Esophagus muscularis mucosa (tissue), 4 donors: ENCODE results near the gene ZBTB33. TPM values are rescaled to one million over a fixed set of nuclear protein-coding genes. Genes with fewer than 3 reads are reported as not detected.
A peak's percentile ranks its signal among the peaks of the same experiment; 100 is the strongest.

Experiments used
- DNase-seq: peaks from one replicate; pipeline ENCODE4 v3.0.0-alpha.2; 2017; ENCODE audit errors: extremely low spot score
- H3K27ac ChIP-seq, 4 donors: fragments of 200-600 bp; sonication (generic); replicated peaks in 1 of 4; 1 replicate in 3 of 4; 2 replicates in 1 of 4; pipeline ENCODE4 v1.5.1; 2016 to 2019; ENCODE audit warnings: mild to moderate bottlenecking in 1 of 4
- H3K27me3 ChIP-seq, 4 donors: fragments of 200-600 bp; sonication (generic); one replicate each; pipeline versions ENCODE4 v1.5.1 to v1.6.0; 2016 to 2019
- H3K36me3 ChIP-seq, 4 donors: fragments of 200-600 bp; sonication (generic); one replicate each; pipeline ENCODE4 v1.5.1; 2016 to 2019
- H3K4me1 ChIP-seq, 4 donors: fragments of 200-600 bp; sonication (generic); one replicate each; pipeline ENCODE4 v1.5.1; 2016 to 2019
- H3K4me3 ChIP-seq, 4 donors: fragments of 200-600 bp; sonication (generic); 1 replicate in 2 of 4; 2 replicates in 2 of 4; pipeline ENCODE4 v1.5.1; 2016 to 2019; ENCODE audit warnings: mild to moderate bottlenecking in 4 of 4, moderate library complexity in 1 of 4
- H3K9me3 ChIP-seq, 4 donors: fragments of 200-600 bp; sonication (generic); 1 replicate in 3 of 4; 2 replicates in 1 of 4; pipeline ENCODE4 v1.5.1; 2016 to 2019
- EP300 ChIP-seq: sonication (generic); formaldehyde crosslinking; IDR thresholded peaks from one replicate; pipeline ENCODE4 v1.6.1; 2017; ENCODE audit warnings: antibody characterized with exemption
- POLR2A ChIP-seq: fragments of 450-650 bp; IDR thresholded peaks from one replicate; pipeline ENCODE4 v1.6.1; 2017; ENCODE audit warnings: antibody characterized with exemption, moderate library complexity, mild to moderate bottlenecking, low read depth
- POLR2AphosphoS5 ChIP-seq, 2 donors: sonication (generic); formaldehyde crosslinking; IDR thresholded peaks; one replicate each; pipeline ENCODE4 v1.6.1; 2017; ENCODE audit warnings: antibody characterized with exemption in 2 of 2
- WGBS: methylation state at CpG from one replicate; pipeline ENCODE4 v1.1.5; 2018; 5-methylcytosine and 5-hydroxymethylcytosine counted together
- intact Hi-C: fragments of 100-400 bp; cut with DNase I; formaldehyde crosslinking; loops from one replicate; pipeline ENCODE4 v1.15.1; 2023
- total RNA-seq, 4 donors: library from RNA; depleted of rRNA; stranded (reverse); fragments of >200 nt; gene quantifications; one replicate each; pipeline versions ENCODE4 v1.1.0 to v1.2.1, GENCODE V29; 2016
- TF ChIP-seq, protein P1 (sequence below), 3 experiments: fragments of 200-600 bp in 2 of 3; fragments of 450-650 bp in 1 of 3; sonication (generic) in 2 of 3; IDR thresholded peaks; one replicate each; pipeline ENCODE4 v1.5.1; 2017 to 2019; ENCODE audit warnings: antibody characterized with exemption in 3 of 3, mild to moderate bottlenecking in 2 of 3, moderate library complexity in 1 of 3

Gene ZBTB33
- total RNA-seq, 4 donors from 2014 or later = 7.9 to 9.1 (median 8.1) TPM

DNA sequence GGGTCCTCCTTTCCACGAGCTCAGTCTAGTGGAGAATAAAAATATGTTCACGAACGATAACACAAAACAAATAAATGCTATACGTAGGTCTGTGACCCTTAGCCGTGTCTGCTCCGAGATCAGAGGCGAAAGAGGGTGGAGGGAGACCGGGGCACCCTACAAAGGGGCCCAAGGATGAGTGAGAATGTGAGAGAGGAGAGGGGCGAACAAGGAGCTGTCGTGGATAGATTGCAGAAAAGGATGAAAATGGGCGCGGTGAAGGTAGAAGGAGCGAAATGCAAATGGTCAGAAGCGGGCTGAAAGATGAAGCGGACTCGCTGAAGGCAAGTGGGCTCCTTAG lies 6.2 kb upstream of the ZBTB33 start:
- Histone ChIP-seq H3K4me1 (peaks cover 0 to 14% (median 12%) of the 10 kb centered on the region in 4 donors), H3K27ac (peak overlapping the region; percentile 78 to 90 (median 86)), H3K9me3 (no peaks in the 10 kb centered on the region), H3K4me3 (peak overlapping the region; percentile 63 to 70 (median 65)), H3K27me3 (no peaks in the 10 kb centered on the region), H3K36me3 (no peaks in the 10 kb centered on the region)
- intact Hi-C loops = loop anchor here (5.0 to 10.0 kb wide), 2 partner anchors 223 to 300 kb away; partner anchors contain the start of genes LAMP2 and NKAP
- WGBS = 27% methylated on average over 16 of the region's 16 CpGs
- TF ChIP-seq, protein P1, sequence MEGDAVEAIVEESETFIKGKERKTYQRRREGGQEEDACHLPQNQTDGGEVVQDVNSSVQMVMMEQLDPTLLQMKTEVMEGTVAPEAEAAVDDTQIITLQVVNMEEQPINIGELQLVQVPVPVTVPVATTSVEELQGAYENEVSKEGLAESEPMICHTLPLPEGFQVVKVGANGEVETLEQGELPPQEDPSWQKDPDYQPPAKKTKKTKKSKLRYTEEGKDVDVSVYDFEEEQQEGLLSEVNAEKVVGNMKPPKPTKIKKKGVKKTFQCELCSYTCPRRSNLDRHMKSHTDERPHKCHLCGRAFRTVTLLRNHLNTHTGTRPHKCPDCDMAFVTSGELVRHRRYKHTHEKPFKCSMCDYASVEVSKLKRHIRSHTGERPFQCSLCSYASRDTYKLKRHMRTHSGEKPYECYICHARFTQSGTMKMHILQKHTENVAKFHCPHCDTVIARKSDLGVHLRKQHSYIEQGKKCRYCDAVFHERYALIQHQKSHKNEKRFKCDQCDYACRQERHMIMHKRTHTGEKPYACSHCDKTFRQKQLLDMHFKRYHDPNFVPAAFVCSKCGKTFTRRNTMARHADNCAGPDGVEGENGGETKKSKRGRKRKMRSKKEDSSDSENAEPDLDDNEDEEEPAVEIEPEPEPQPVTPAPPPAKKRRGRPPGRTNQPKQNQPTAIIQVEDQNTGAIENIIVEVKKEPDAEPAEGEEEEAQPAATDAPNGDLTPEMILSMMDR (IDR thresholded peaks at IDR 0.05) = no peak
- TF ChIP-seq EP300 = no peak
- no peak for TF ChIP-seq POLR2AphosphoS5 (IDR thresholded peaks at IDR 0.05)
- no peak for TF ChIP-seq POLR2A
- DNase-seq = no peak

DNA sequence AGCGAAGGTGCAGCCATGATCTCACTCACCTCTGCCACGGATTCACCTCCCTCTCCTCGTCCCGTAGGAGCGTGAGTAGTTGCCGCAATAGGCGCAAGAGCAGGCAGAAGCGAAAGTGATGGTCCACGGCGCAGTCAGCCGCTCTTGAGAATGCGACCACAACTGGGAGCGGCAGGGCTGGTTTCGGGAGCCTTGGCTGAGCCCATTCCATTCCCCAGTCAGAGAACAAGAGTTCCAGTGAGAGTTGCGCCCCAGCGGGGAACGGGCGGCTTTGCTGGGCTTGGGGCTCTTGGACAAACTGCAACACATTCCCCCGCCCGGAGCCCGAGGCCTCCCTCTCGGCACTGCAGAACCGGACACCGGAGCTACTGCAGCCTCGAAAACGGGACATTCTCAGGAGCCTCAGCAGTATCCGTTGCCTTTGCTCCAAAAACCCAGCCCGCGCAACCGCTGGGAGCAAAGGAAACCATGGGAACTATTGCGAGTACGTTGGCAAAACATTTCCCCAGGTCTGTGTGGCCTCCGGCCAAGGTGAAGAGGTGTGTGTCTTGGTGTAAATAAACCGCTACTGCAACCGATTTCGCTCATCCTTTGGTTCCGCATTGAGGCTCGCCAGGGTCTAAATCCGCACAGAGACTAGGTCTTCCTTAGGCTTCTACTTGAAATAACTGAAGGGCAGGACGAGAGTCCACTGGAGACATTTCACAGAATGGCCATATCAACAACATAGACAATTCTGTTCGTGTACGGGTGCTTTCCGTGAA lies 5.7 kb upstream of the ZBTB33 start:
- intact Hi-C loops = loop anchor here (5.0 to 10.0 kb wide), 2 partner anchors 222 to 300 kb away; partner anchors contain the start of genes LAMP2 and NKAP
- TF ChIP-seq POLR2A (no peak), POLR2AphosphoS5 (IDR thresholded peaks at IDR 0.05) (peak; percentile 72 to 74), EP300 (no peak)
- TF ChIP-seq, protein P1 (IDR thresholded peaks at IDR 0.05) = no peak
- DNase-seq = no peak
- Histone ChIP-seq H3K4me1 (peaks cover 0 to 16% (median 12%) of the 10 kb centered on the region in 4 donors), H3K36me3 (no peaks in the 10 kb centered on the region), H3K27ac (peak overlapping the region; percentile 78 to 90 (median 86)), H3K27me3 (no peaks in the 10 kb centered on the region), H3K9me3 (no peaks in the 10 kb centered on the region), H3K4me3 (peak overlapping the region; percentile 63 to 70 (median 65))
- WGBS = 47% methylated on average over 33 of the region's 43 CpGs

DNA sequence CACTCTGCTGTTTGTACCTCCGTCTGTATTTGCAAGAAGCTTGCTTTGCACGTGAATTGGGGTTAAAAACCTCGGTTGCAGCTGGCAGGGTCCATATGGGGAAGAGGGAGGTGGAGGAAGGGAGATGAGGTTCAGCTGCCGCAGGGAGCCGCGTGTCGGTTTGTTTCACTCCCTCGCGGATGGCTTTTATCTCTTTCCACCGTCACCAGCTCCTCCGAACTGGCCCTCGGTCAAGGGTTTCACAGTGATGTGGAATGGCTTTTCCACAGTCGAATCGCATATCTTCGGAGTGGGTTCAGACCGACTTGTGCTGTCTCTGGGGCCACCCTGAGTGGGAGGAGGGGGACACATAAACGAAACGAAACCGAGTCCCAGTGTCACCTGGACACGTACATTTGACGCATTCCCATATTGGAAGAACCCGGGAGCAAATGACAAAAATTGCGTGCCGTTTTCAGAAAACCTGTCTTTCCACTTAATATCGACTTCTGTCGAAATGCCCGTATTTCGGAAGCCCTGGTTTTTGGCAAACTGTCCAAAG lies 929 bp downstream of the ZBTB33 start:
- peak overlapping the region; percentile 66 to 74 (median 73) for H3K4me3 ChIP-seq
- no peak for DNase-seq
- H3K27ac ChIP-seq = peak overlapping the region; percentile 83 to 92 (median 90)
- TF ChIP-seq POLR2A (no peak), POLR2AphosphoS5 (IDR thresholded peaks at IDR 0.05) (peak in 1 of 2 donors; percentile 23)
- H3K27me3 ChIP-seq = no peaks in the 10 kb centered on the region
- intact Hi-C loops = no loop called here
- H3K36me3 ChIP-seq = peaks cover 0 to 18% (median 8%) of the 10 kb centered on the region in 4 donors
- H3K9me3 ChIP-seq = peaks cover 0 to 4% (median 0%) of the 10 kb centered on the region in 4 donors
- WGBS = 45% methylated on average over 28 of the region's 28 CpGs
- H3K4me1 ChIP-seq = peaks cover 0 to 16% (median 4%) of the 10 kb centered on the region in 4 donors

DNA sequence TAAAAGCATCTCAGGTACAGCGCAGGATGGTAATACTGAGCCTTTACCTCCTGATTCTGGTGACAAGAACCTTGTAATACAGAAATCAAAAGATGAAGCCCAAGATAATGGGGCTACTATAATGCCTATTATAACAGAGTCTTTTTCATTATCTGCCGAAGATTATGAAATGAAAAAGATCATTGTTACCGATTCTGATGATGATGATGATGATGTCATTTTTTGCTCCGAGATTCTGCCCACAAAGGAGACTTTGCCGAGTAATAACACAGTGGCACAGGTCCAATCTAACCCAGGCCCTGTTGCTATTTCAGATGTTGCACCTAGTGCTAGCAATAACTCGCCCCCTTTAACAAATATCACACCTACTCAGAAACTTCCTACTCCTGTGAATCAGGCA lies 3.2 kb downstream of the ZBTB33 start:
- TF ChIP-seq POLR2A (no peak), POLR2AphosphoS5 (IDR thresholded peaks at IDR 0.05) (no peak), EP300 (no peak)
- TF ChIP-seq, protein P1 (IDR thresholded peaks at IDR 0.05) = no peak
- H3K9me3 ChIP-seq = peaks cover 0 to 4% (median 0%) of the 10 kb centered on the region in 4 donors
- no peaks in the 10 kb centered on the region for H3K27me3 ChIP-seq
- peaks cover 0 to 16% (median 4%) of the 10 kb centered on the region in 4 donors for H3K4me1 ChIP-seq
- peaks cover 0 to 18% (median 8%) of the 10 kb centered on the region in 4 donors for H3K36me3 ChIP-seq
- H3K27ac ChIP-seq = no peak overlapping the region
- no peak for DNase-seq
- 79% methylated on average over 6 of the region's 6 CpGs for WGBS
- intact Hi-C loops = no loop called here
- no peak overlapping the region for H3K4me3 ChIP-seq

DNA sequence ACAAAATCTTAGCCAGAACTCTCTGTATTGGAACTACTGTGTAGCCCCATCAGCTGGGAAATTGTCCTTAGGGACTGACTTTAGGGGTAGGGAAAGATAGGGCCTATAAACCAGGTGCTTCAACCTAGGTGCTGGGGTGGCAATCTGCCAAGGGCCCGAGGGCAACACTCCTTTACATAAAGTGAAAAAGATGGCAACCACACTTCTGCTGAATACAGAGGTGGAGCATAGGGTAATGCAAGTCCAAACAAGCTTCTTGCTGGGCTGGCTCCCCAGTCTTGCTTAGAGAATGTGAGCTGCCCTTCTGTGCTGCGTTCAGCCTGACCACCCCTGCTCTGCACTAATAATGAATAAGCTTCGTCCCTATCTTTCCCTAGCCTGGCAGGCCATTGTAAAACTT lies 9.8 kb downstream of the ZBTB33 start:
- no peaks in the 10 kb centered on the region for H3K4me1 ChIP-seq
- TF ChIP-seq POLR2AphosphoS5 (IDR thresholded peaks at IDR 0.05) (no peak), POLR2A (no peak), EP300 (no peak)
- TF ChIP-seq, protein P1 (IDR thresholded peaks at IDR 0.05) = no peak
- no peak overlapping the region for H3K4me3 ChIP-seq
- no peaks in the 10 kb centered on the region for H3K27me3 ChIP-seq
- intact Hi-C loops = no loop called here
- H3K36me3 ChIP-seq = no peaks in the 10 kb centered on the region
- H3K9me3 ChIP-seq = no peaks in the 10 kb centered on the region
- no peak for DNase-seq
- H3K27ac ChIP-seq = no peak overlapping the region
- WGBS = 62% methylated on average over 3 of the region's 3 CpGs
